Esophagus squamous epithelium (tissue), 4 donors: ENCODE measurements around the gene YIPF1.

Source experiments
- CTCF ChIP-seq, 6 experiments: fragments of 450-650 bp in 4 of 6; fragments of 200-600 bp in 2 of 6; sonication (generic) in 2 of 6; IDR thresholded peaks; one replicate each; pipeline ENCODE4 v1.5.1; 2016 to 2019; ENCODE audit warnings: antibody characterized with exemption in 6 of 6, mild to moderate bottlenecking in 4 of 6, moderate library complexity in 4 of 6
- POLR2A ChIP-seq, 4 donors: fragments of 450-650 bp; IDR thresholded peaks; one replicate each; pipeline ENCODE4 v1.6.1; 2017; ENCODE audit warnings: antibody characterized with exemption in 4 of 4, mild to moderate bottlenecking in 4 of 4, moderate library complexity in 3 of 4

DNA sequence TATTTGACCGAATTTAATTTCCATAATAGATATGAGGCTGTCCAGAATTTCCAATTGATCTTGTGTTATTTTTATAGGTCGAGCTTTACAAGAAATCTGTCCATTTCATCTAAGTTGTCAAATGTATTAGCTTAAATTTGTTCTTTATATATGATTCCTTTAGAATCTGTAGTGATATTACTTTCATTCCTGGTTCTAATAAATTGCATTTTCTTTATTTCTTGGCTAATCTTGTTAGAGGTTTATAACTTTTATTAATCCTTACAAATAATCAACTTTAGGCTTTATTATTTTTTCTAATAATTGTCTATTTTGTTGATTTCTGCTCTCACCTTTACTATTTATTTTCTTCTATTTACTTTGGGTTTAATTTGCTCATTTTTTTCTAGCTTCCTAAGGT lies 41.9 kb upstream of the YIPF1 start:
- TF ChIP-seq CTCF (IDR thresholded peaks at IDR 0.05): no peak
- no peak for TF ChIP-seq POLR2A (IDR thresholded peaks at IDR 0.05)
